CD1c-positive myeloid dendritic cell (primary cell): ENCODE results near the gene KCNC4.

ENCODE experiments used
- DNase-seq: peaks from one replicate; pipeline ENCODE4 v3.0.0-alpha.2; 2016; ENCODE audit errors: extremely low spot score

The KCNC4 gene

DNA sequence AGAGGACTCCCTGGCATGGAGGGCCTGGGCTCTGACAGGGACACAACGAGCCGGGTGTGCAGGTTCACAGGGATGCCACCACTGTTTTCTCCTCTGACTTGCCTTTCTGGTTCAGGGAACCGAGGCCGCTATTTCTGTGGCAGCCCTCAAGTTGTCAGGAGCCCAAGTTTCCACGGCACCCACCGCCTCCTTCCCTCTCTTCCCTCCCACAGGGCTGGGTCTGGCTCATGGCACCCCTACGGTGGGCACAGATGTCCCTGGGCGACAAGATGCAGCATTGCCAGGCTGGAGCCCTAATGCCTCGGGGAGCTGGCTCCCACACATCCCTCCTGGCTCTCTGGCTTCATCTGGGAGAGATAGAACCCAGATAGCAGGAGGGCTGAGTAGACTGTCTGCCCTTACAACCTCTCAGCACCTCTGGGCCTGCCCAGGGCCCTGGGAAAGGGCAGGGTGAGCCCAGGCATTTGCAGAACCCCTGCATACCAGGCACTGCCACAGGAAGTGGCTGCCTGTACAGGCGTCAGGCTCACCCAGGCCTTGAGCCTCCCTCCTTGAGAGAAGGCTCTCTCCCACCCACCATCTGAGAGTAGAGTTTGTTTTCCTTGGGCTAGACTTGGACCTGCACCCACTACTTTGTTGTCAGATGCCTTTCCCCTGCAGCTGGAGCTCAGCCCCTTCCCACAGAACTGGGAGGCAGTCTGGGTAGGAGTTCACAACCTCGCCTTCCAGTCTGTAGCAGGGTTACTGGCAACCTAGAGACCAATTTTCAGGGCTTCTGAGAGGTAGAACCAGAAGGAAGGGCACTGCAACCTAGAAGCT, 20.5 kb downstream of the KCNC4 start:
- no peak for DNase-seq

DNA sequence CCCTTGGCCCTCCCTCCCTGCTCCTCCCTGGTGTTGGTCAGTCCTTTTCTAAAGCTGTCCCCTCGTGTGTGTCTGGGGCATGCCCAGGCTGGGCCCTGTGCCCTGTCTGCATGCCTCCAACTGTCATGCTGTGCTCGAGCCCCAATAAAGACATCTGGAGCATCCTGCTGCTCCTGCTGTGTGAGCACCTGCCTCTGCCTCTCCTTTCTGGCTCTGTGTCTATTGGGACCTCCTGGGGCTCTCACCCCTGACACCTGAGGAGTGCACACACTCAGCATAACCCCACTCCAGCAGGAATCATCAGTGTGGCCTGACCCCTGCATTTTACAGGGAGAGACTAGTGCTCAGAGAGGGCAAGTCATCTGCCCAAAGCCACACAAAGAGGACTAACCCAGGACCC, 23.7 kb downstream of the KCNC4 start:
- DNase-seq = no peak

DNA sequence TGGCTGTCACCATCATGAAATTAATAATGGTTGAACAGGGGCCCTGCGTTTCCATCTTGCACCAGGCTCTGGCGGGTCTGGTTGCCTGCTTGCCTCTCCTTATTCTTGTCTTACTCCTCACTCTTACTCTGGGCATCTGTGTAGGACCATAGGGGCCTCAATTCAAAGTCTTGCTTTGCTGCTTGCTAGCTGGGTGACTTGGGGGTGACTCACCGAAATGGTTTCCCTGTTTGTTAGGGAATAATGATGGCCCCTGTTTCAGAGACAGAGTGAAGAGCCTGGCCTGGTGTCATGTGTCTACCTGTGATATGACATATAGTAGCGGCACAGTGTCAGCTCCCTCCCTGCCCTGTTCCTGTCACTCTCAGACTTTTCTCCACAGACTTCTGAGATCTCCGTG, 24.6 kb downstream of the KCNC4 start:
- DNase-seq = no peak

DNA sequence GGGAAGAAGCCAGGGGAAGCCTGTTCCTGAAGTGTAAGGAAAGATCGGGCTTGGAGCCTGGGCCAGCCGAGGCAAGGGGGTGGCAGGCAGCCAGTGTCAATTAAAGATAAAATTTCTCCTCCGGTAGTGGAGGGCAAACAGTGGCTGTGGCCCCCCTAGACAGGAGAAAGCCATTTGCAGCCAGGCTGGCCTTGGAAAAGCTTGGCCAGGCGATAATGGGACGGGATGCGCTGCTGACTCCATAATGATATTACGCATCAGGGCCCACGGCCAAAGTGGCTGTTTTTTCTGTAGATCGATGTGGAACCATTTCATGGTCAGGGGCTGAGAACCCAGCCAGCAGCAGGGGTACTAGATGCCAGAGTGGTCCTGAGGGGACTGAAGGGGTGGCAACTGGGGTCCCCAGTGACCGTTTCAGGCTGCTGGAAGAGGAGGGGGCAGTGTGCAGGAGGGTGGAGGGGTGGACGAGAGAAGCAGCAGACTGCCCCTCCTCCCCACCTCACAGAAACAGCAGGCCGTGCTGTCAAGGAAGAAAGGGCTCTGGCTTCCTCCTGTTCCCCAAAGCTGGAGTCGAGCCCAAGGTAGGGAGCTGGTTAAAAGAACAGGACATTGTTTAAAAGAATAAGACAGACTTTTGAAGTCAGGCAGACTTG, 25.2 kb downstream of the KCNC4 start:
- no peak for DNase-seq

DNA sequence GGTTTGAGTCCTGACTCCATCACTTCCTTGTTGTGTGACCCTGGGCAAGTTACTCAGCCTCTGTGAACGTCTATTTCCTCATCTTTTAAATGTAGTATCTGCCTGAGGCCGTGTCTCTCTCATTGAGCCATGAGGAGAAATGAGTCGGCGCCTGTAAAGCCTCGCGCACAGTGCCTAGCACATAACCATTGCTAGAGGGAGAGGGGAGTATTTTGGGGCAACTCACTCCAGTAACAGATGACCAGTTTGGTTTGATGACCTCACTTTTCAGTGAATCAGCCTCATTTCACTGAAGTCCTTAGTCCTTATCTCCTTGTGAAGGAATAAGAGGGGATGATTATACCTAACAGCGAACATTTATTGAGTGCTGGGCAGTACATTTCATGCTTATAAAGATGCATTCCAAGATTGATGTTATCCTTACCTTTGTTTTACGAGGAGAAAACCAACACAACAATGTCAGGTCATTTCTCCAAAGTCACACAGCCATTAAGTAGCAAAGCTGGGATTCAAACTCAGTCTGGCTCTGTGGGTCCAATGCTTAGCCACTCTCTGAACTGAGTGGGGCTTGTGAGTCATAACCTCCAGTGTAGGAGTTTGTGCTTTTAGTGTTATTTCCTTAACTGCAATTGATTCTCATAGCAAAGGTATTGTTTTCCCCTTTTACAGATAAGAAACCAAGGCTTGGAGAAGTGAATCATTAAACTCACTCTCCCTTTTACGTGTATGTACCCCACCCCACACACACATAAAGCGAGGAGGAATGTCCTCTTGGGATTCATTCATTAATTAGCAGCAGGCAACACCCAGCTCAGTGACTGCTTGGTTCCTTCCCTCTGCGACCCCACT, 25.9 kb downstream of the KCNC4 start:
- peak; percentile 74 for DNase-seq

DNA sequence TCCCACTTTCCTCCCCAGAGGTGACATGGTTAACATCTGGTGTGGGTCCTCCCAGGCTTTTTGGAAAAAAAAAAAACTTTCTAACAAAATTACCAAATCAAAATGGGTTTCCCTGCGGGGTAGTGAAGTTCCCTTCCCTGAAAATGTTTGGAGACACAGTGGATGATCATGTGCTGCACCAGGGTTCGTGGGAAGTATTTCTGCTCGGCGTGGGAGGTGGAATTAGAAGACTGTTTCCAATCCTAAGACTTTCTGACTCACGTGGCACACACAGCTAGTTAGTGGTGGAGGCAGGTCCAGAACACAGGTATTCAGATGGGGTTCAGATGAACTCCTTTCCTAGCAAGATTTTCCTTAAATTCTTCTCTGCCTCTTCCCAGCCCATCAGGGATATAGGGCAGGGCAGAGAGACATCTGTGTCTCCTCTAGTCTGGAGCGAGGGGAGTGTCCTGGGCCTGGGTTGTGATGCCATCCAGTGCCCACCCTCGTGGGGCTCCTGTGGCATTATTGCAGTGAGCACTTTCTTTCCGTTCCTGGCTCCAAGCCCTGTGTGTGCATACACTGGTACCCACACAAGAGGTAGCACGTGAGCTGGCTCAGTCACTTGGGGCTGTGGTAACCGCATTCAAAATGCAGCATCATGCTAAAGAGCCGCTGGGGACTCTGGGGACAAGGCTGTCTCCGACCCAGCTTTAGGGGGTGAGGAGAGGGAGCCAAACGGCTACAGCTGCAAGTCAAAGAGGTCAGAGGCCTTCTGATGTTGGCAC, 27.5 kb downstream of the KCNC4 start:
- DNase-seq = peak; percentile 39

DNA sequence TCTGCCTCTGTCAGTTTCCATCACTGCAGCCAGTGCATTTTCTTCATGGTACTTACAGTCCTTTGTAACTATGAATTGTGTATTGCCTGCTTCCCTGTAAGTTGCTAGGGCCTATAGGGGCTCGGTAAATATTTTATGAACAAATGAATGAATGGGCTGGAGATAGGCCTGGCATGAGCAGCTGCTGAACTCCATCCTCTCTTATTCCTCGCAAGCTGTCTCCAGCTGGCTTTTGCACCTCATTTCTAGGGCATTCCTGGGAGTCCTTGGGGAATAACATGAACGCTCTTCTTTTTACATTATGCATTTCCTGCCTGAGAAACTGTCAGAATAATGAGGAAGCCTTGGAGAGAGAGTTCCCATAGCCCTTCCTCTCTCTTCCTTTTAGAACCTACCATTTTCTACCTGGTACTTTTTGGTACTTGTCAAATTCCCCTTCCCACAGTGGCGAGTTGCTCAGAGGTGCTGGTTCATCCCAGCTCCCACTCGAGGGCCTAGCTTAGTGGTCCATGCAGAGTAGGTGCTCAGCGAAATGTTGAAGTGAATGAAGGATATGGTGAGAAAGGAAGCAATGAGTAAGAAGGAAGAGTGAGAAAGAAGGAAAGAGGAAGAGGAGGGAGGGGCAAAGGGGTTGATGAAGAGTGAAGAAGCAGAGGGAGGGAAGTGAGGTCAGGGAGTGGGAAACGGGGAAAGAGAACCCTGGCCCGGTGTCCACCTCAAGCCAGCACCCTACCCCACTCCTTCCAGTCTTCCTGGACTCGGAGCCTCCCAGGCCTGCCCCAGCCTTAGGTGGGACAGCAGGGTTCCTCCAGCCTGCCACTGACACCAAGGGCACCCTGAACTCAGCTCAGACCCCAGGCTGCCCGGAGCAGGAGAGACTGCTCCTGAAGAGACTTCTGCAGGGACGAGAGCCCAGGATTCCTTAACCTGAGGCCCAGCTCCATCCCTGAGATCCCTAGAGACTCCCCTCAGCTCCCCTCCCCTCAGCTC, 29.6 kb downstream of the KCNC4 start:
- DNase-seq = no peak

DNA sequence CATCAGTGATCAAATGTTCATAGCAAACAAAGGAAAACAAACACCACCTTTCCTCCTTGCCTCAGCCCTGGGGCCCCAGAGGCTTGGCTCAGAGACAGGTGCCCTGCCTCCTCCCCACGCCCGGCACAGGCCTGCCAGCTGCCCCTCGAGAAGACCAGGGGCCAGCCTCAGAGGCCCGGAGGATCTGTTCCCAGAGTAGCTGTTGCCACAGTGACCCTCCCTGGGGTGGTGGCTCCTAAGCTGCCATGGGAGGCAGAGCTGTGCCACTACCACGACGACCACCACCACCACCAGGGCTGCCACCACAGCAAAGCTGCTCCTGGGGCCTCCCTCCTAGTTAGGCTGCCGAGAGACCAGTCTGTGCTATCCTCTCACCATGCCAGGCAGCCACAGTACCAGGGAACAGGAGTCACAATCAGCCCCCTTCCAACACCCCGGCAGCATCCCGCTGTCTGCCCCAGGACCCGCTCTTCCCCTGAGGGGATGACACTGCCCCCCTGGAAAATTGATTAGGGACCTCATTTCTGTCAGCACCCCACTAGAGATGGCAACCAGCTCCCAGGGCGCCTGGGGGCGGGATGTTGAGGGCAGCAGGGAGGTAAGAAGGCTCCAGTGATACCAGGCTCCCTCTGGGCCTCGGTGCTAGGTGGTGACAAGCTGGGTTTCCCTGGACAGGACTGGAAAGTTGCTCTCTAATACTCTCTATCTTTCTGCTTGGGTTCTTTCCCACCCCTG, 30.5 kb downstream of the KCNC4 start:
- no peak for DNase-seq

DNA sequence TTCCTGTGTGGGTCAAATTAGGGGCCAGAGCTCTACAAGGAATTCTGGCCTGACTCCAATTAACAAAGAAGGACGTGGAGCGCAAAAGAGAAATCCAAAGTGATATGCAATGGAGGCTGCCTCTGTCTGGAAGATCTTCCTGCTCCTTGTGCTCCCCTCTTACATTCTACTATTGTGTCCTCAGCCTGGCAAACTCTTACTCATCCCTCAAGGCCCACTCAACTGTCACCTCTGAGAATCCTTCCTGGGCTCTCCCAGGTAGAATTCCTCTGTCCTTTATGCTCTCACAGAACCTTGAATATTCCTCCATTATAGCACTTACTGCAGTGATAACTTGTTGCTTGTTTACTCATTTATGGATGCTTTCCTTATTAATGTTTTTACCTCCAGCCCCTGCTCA, 31.4 kb downstream of the KCNC4 start:
- no peak for DNase-seq

DNA sequence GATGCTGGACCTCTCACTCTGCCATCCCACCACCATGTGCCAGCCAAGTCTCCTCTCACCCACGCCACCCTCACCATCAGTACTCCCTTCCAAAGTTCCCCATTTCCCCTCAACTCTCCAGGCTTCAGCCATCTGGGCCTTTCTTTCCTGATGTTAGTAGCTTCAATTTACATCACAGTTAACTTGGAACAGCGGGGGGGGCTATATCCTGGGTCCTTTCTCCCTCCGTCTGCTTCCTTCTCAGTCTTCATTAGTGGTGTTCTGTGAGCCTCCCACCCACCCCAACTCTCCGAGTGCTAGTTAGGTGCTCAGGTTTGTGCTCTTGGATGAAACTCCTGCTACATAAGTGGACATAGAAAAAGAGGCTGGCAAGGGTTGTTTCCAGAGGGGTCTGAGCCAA, 31.9 kb downstream of the KCNC4 start:
- no peak for DNase-seq

DNA sequence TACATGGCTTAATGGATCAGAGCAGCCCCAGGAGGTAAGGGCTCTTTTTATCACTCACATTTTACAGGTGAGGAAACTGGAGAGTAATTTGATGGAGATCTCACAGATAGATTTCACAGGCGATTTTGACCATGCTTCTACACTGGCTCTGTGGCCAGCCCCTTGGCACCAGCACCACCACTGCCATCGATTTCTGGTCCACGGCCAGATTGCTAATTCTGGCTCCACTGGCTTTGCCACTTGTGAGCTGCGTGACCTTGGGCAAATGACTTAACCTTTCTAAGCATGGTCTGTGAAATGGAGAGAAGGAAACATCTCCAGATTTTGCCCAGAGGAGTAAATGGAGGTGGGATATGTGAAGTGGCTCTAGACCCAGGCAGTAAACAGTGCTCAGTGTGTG, 32.6 kb downstream of the KCNC4 start:
- no peak for DNase-seq

DNA sequence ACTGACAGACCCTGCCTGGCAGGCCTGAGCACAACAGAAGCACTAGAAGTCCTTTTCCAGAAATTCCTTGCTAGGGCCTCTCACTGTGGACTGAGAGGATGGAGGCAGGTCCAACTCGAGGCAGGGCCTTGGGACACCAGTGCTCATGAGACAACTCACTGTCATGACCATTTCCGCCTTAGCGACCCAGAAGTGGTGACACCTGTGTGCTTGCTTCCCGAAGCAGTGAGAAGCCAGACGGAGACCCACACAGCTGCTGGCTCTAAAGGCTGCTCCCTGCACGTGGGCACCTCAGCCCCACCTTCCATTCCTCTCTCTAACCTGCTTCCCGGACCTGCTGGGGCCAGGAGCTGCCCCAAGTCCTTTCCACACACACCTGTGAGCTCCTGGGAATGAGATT, 33.0 kb downstream of the KCNC4 start:
- no peak for DNase-seq

DNA sequence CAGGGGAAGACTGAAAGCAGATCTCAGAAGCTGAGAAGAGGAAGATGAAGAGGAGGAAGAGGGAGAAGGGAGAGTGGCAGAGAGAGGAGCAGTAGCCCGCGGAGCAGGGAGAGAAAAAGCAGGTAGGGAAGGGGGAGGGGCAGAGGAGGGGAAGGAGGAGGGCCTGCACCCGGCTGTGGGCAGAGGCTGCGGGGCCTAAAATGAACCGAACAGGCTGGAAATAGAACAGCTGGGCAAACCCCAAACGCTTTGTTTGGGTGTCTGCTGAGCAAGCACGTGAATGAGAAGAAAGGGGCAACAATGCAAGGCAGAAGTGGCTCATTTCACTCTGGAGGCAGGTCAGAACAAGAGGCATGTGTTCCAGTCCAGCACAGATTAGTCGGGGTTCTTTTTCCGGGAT, 33.5 kb downstream of the KCNC4 start:
- DNase-seq = no peak

DNA sequence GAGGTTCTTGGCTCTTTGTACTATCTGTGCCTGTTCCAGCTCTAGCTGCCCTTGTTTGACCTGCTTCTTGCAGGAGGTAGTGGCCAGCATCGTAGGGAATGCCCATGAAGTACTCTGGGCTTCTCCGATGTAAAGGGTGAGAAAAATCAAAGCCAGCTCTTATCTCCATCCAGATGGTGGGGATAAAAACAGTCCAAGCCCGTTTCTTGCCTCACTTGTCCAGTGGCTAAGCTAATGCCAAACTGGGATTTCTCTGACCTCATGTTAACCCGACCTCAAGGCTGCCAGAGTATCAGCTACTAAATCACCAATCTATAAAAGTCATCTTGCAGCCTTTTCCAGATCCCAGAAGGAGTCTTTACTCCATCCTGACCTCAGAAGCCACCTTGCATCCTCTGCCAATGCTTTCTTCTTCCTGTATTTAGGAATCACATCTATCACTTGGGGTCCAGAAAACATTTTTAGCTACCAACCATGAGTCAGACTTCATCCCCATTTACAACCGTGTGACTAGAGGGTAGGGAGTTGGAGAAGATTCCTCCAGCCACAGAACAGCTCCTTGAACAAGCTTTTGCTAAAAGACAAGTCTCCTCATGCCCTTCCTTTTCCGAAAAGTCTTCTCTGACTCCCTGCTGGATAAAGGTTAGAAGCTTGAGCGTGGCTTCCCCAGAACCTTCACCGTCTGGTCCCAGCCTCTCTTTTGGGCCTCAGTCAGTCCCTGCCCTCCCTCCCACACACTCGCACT, 35.9 kb downstream of the KCNC4 start:
- DNase-seq = no peak

DNA sequence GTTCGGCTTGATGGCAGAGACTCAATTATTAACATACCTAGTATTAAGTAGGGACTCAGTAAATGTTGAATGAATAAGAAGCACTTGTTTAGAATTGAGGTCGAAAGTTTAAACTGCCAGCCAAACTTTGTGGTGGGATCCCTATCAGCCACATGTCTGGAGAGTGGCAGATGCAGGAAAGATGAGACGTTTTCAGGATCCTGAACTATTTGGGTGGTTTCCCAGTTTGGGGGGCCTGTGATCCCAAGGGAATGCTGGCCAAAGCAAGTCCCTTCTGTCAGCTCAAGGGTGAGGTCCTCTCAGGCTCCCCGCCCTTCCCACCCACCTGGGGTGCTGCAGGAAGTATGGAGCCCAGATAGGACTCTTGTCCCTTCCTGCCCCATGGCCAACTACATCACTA, 38.6 kb downstream of the KCNC4 start:
- no peak for DNase-seq

DNA sequence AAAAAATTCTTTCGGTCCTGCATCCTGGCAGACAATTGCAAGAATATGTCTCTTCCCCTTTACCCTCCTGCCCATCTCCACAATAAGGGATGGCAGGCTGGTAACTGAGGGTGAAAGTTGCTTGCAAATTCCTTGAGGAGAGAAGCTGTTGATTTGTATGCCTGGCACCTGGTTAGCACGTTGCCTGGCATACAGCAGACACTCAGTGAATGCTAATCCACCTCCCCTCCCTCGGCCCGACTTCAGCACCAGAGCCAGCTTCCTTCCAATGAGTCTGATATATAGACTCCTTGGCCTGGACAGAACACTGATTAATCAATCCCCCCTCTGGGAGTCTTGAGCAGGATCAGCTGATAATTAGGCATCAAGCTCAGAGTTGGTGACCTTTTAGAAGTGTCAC, 39.1 kb downstream of the KCNC4 start:
- no peak for DNase-seq

DNA sequence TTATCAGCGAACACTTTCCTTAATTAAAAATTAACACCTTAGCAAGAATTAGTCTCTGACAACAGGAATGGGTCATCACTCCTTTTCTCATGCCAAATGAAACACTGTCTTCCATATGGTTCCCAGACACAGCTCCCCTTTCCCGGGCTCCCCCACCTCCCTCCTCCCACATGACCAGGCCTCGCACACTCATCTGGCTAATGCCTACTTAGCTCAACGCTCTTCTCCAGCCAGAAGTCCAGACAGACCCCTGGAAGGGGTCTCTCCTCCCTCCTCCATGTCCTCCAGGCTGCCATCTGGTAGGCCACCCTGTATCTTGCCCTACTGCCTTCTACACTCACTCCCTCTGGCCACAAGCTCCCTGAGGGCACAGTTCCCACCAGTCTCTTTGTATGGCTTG, 39.9 kb downstream of the KCNC4 start:
- DNase-seq = no peak

DNA sequence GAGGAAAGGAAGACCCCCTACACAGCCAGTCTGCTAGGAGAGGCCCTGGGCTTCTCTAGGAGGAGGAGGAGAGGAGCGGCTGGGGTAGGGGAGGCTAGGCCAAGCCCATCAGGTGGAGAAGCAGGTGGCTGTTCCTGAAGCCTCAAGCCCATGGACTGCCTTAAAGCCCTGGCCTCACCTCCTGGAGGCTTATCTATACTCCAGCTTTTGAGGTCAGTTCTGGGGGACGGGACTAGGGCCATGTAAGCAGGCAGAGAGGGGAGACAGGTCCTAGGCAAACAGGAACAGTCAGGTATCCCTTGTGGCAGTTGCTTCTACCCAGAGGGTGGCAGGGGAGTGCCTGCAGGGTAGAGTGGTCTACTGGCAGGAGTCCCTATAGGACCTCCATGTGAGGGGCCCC, 40.6 kb downstream of the KCNC4 start:
- no peak for DNase-seq

DNA sequence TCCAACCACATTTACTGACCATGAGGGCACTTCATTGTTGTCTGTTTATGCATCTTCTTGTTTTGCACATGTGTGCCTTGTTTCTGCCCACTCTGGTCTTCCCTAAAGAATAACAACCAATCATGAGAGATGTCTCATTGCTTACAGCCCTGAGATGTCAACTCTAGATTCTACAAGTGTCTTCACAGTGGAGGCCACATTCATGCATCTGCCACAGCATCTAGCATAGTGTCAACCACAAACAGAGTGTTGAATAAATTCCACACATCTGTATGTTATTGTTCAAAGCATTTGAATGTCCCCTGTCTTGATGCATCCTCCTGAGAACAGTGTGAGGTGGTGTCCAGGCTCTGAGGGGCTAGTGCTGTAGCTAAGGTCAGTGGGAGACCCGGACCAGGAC, 43.1 kb downstream of the KCNC4 start:
- DNase-seq = no peak
